Activated T-cell treated with anti-CD3 and anti-CD28 coated beads for 48 hours (primary cell): ENCODE results near the gene AJAP1.

Experiments
- DNase-seq: peaks from one replicate; pipeline ENCODE4 v3.0.0-alpha.2; 2020; ENCODE audit warnings: low read depth

AJAP1 gene

GRCh38 chr1:4837031-4837600 lies 182.7 kb downstream of the AJAP1 start:
- no peak for DNase-seq

GRCh38 chr1:4837752-4838151 lies 183.3 kb downstream of the AJAP1 start:
- DNase-seq, result no peak

GRCh38 chr1:4838231-4838630 lies 183.8 kb downstream of the AJAP1 start:
- DNase-seq, result no peak
